BJ (cell line): ENCODE measurements around the gene TIGD6. TPM values are rescaled to one million over a fixed set of nuclear protein-coding genes. Genes with fewer than 3 reads are reported as not detected.

Source experiments
- CTCF ChIA-PET: fragments of 350-600 bp; formaldehyde crosslinking; extraction: SDS; loops from one replicate; lab custom pipeline; 2021; ENCODE audit warnings: antibody characterized with exemption, inconsistent platforms; lab: Yijun Ruan, JAX
- POLR2A ChIA-PET: fragments of 300-600 bp; sonication (Branson Sonifier 250); formaldehyde crosslinking; extraction: SDS; loops from one replicate; lab custom pipeline; 2021; ENCODE audit warnings: antibody characterized with exemption; lab: Charles Lee
- DNase-seq: peaks from one replicate; pipeline ENCODE4 v3.0.0-alpha.2; 2011; ENCODE audit warnings: low read depth
- H3K27me3 ChIP-seq: 2 replicates; pipeline ENCODE4 v1.6.0; 2011; ENCODE audit warnings: low read length; ENCODE audit not compliant: control insufficient read depth, insufficient read depth
- H3K36me3 ChIP-seq: 2 replicates; pipeline ENCODE4 v1.5.1; 2011; ENCODE audit warnings: low read length; ENCODE audit not compliant: control insufficient read depth, insufficient read depth
- H3K4me3 ChIP-seq: 2 replicates; pipeline ENCODE4 v1.5.1; 2011; ENCODE audit warnings: low read depth, mild to moderate bottlenecking, control low read depth, low read length
- CTCF ChIP-seq: IDR thresholded peaks from 2 replicates; pipeline ENCODE4 v1.5.1; 2011; ENCODE audit warnings: low read depth, mild to moderate bottlenecking, control low read depth, inconsistent platforms, low read length, moderate library complexity; ENCODE audit not compliant: insufficient read depth
- polyA plus RNA-seq: library from polyadenylated mRNA; depleted of rRNA; stranded (reverse); fragments of >200 nt; gene quantifications from 2 replicates; pipeline ENCODE4 v1.2.3, GENCODE V29; 2011

The TIGD6 gene
- polyA plus RNA-seq, 1 experiment: 4.6 TPM

- no peak overlapping the region for H3K4me3 ChIP-seq
- H3K36me3 ChIP-seq: no peaks in the 10 kb centered on the region
- ChIA-PET POLR2A (no interaction called here), CTCF (interaction anchor here (1.3 to 2.5 kb wide), 4 partner anchors 9 to 148 kb away, joined by 4 to 11 read pairs (median 7); no protein-coding TSS in a partner anchor)
- no peak for DNase-seq
- no peak for TF ChIP-seq CTCF
- no peaks in the 10 kb centered on the region for H3K27me3 ChIP-seq
Measured at GRCh38 chr5:149982505-149982904, 17.9 kb downstream of the TIGD6 start.

GRCh38 chr5:149981206-149981605 is 19.2 kb downstream of the TIGD6 start:
- Histone ChIP-seq H3K27me3 (no peaks in the 10 kb centered on the region), H3K36me3 (no peaks in the 10 kb centered on the region), H3K4me3 (no peak overlapping the region)
- ChIA-PET POLR2A (no interaction called here), CTCF (interaction anchor here (1.1 to 2.5 kb wide), 4 partner anchors 9 to 147 kb away, joined by 3 to 7 read pairs (median 5); no protein-coding TSS in a partner anchor)
- TF ChIP-seq CTCF: no peak
- DNase-seq: no peak

GRCh38 chr5:149979896-149980295 is 20.6 kb downstream of the TIGD6 start:
- Histone ChIP-seq H3K4me3 (no peak overlapping the region), H3K27me3 (no peaks in the 10 kb centered on the region), H3K36me3 (no peaks in the 10 kb centered on the region)
- no peak for DNase-seq
- CTCF ChIA-PET: interaction anchor here (1.2 to 1.4 kb wide), 2 partner anchors 11 to 13 kb away, joined by 3 to 4 read pairs; no protein-coding TSS in a partner anchor
- no peak for TF ChIP-seq CTCF
- POLR2A ChIA-PET: no interaction called here

- no peak for TF ChIP-seq CTCF
- POLR2A ChIA-PET: no interaction called here
- CTCF ChIA-PET: interaction anchor here (0.9 to 3.3 kb wide), 4 partner anchors 16 to 141 kb away, joined by 3 to 19 read pairs (median 4); no protein-coding TSS in a partner anchor
Measured at GRCh38 chr5:149975409-149975808, 25.0 kb downstream of the TIGD6 start.

GRCh38 chr5:149969181-149969930 is 31.1 kb downstream of the TIGD6 start:
- POLR2A ChIA-PET: interaction anchor here (0.6 kb wide), 1 partner anchor 552 kb away, joined by 4 read pairs; no protein-coding TSS in a partner anchor
- Histone ChIP-seq H3K27me3 (no peaks in the 10 kb centered on the region), H3K4me3 (no peak overlapping the region), H3K36me3 (no peaks in the 10 kb centered on the region)
- DNase-seq: no peak
- TF ChIP-seq CTCF: no peak
- CTCF ChIA-PET: interaction anchor here (1.3 to 1.5 kb wide), 3 partner anchors 11 to 116 kb away, joined by 3 to 6 read pairs (median 5); no protein-coding TSS in a partner anchor

More at GRCh38 chr5:149975409-149975808, 25.0 kb downstream of the TIGD6 start:
- Histone ChIP-seq H3K4me3 (no peak overlapping the region), H3K27me3 (no peaks in the 10 kb centered on the region), H3K36me3 (no peaks in the 10 kb centered on the region)
- no peak for DNase-seq
